Stimulated activated CD8-positive, alpha-beta memory T cell treated with anti-CD3 and anti-CD28 coated beads, Interleukin-4, amount 100 ng/mL, for 1 hour (primary cell): Measurements from ENCODE around the gene GZMM.
A peak's percentile ranks its signal among the peaks of the same experiment; 100 is the strongest.

Experiments
- DNase-seq, 2 donors: peaks; one replicate each; pipeline ENCODE4 v3.0.0-alpha.2; 2020; ENCODE audit warnings: low read depth in 2 of 2, low spot score in 1 of 2

GZMM gene

GRCh38 chr19:543910-544608 is at the start of gene GZMM:
Gene GZMM (plus strand): TSS chr19:544053. CDS start chr19:544072, 19 bp downstream.
- peak; percentile 49 to 60 for DNase-seq

- DNase-seq: no peak
Measured at GRCh38 chr19:494171-495080, 49.4 kb upstream of the GZMM start.

- DNase-seq: no peak
Measured at GRCh38 chr19:495081-495401, 48.8 kb upstream of the GZMM start.

GRCh38 chr19:495402-496111 is 48.3 kb upstream of the GZMM start:
- DNase-seq: no peak

GRCh38 chr19:496112-496665 is 47.7 kb upstream of the GZMM start, which contains the start of gene MADCAM1:
Gene MADCAM1 (plus strand): TSS chr19:496486. CDS start chr19:496500, 14 bp downstream.
- DNase-seq: no peak

GRCh38 chr19:496986-497385 is 46.9 kb upstream of the GZMM start:
- DNase-seq: no peak

GRCh38 chr19:497491-497868 is 46.4 kb upstream of the GZMM start:
- no peak for DNase-seq

GRCh38 chr19:497869-498510 is 45.9 kb upstream of the GZMM start:
- no peak for DNase-seq

GRCh38 chr19:498511-498891 is 45.4 kb upstream of the GZMM start:
- no peak for DNase-seq

GRCh38 chr19:498977-499623 is 44.8 kb upstream of the GZMM start:
- no peak for DNase-seq

GRCh38 chr19:501646-502045 is 42.2 kb upstream of the GZMM start:
- DNase-seq: no peak

- no peak for DNase-seq
Measured at GRCh38 chr19:504616-505015, 39.2 kb upstream of the GZMM start.

GRCh38 chr19:506404-507285 is 37.2 kb upstream of the GZMM start:
- DNase-seq: peak; percentile 76 to 89

GRCh38 chr19:507286-508203 is 36.3 kb upstream of the GZMM start, which contains the start of gene TPGS1:
Gene TPGS1 (plus strand): TSS chr19:507497. CDS start chr19:507507, 10 bp downstream.
- peak; percentile 72 to 75 for DNase-seq

- DNase-seq: no peak
Measured at GRCh38 chr19:508204-509150, 35.4 kb upstream of the GZMM start.

- DNase-seq: peak; percentile 74 to 87
Measured at GRCh38 chr19:510606-511100, 33.2 kb upstream of the GZMM start.
